HG03575 (cell line): ENCODE results near the gene PRORP.

ENCODE experiments used
- ATAC-seq: cut with Tn5 transposase; IDR thresholded peaks from one replicate; pipeline ENCODE4 v1.9.1; 2021; ENCODE audit not compliant: unreplicated experiment, insufficient number of reproducible peaks, low FRiP score; ENCODE audit errors: extremely low read depth

PRORP gene

GRCh38 chr14:35167496-35167895, 45.1 kb downstream of the PRORP start:
- ATAC-seq: no peak
